Measurements from ENCODE around the gene MYH6.
"Not testable (repeated sequence)": the region's sequence is repeated elsewhere in the genome, so short reads cannot be mapped to it uniquely, and the experiment has no call there.

Gene MYH6

GRCh38 chr14:23392613-23393012, 15.5 kb downstream of the MYH6 start:
- no peak for DNase-seq (ENCODE audit: low read depth in 2 of 2)

- not testable (repeated sequence) for DNase-seq (ENCODE audit: low read depth in 2 of 2)
These were observed 18.2 kb downstream of the MYH6 start for GRCh38 chr14:23389871-23390270.

GRCh38 chr14:23389396-23389795, 18.7 kb downstream of the MYH6 start:
- DNase-seq (ENCODE audit: low read depth in 2 of 2), result no peak

GRCh38 chr14:23388996-23389395, 19.1 kb downstream of the MYH6 start:
- DNase-seq (ENCODE audit: low read depth in 2 of 2), result no peak

GRCh38 chr14:23387916-23388882, 19.9 kb downstream of the MYH6 start:
- no peak for DNase-seq (ENCODE audit: low read depth in 2 of 2)

GRCh38 chr14:23386999-23387398, 21.1 kb downstream of the MYH6 start:
- DNase-seq (ENCODE audit: low read depth in 2 of 2), result no peak

GRCh38 chr14:23386266-23386657, 21.8 kb downstream of the MYH6 start:
- DNase-seq (ENCODE audit: low read depth in 2 of 2), result not testable (repeated sequence)

GRCh38 chr14:23385642-23386265, 22.3 kb downstream of the MYH6 start:
- no peak for DNase-seq (ENCODE audit: low read depth in 2 of 2)

GRCh38 chr14:23385244-23385641, 22.8 kb downstream of the MYH6 start:
- DNase-seq (ENCODE audit: low read depth in 2 of 2), result no peak

GRCh38 chr14:23384364-23385080, 23.6 kb downstream of the MYH6 start:
- no peak for DNase-seq (ENCODE audit: low read depth in 2 of 2)

GRCh38 chr14:23382731-23383440, 25.2 kb downstream of the MYH6 start:
- no peak for DNase-seq (ENCODE audit: low read depth in 2 of 2)

GRCh38 chr14:23382276-23382675, 25.8 kb downstream of the MYH6 start:
- no peak for DNase-seq (ENCODE audit: low read depth in 2 of 2)

- DNase-seq (ENCODE audit: low read depth in 2 of 2), result no peak
These were observed 26.2 kb downstream of the MYH6 start for GRCh38 chr14:23381871-23382270.

GRCh38 chr14:23380976-23381375, 27.1 kb downstream of the MYH6 start:
- DNase-seq (ENCODE audit: low read depth in 2 of 2), result no peak

GRCh38 chr14:23380197-23380914, 27.7 kb downstream of the MYH6 start:
- DNase-seq (ENCODE audit: low read depth in 2 of 2), result no peak

GRCh38 chr14:23379366-23380196, 28.5 kb downstream of the MYH6 start:
- peak; percentile 39 to 46 for DNase-seq (ENCODE audit: low read depth in 2 of 2)

GRCh38 chr14:23378612-23379220, 29.4 kb downstream of the MYH6 start:
- DNase-seq (ENCODE audit: low read depth in 2 of 2), result no peak

- no peak for DNase-seq (ENCODE audit: low read depth in 2 of 2)
These were observed 30.2 kb downstream of the MYH6 start for GRCh38 chr14:23377573-23378563.

- DNase-seq (ENCODE audit: low read depth in 2 of 2), result no peak
These were observed 30.9 kb downstream of the MYH6 start for GRCh38 chr14:23377198-23377550.

Data from stimulated activated CD8-positive, alpha-beta memory T cell treated with anti-CD3 and anti-CD28 coated beads, Interleukin-2, amount 100 ng/mL, for 48 hours (primary cell).